ENCODE measurements around the gene PLD4.

The PLD4 gene

GRCh38 chr14:104953097-104953496, 28.4 kb downstream of the PLD4 start:
- no peak for DNase-seq (ENCODE audit: low read depth in 1 of 2, low spot score in 1 of 2)
- Histone ChIP-seq H3K4me3 (replicated peaks; ENCODE audit: insufficient read depth, low read length) (no peak overlapping the region), H3K27me3 (ENCODE audit: insufficient read depth, poor library complexity, severe bottlenecking) (peaks cover 2% of the 10 kb centered on the region), H3K27ac (replicated peaks) (no peak overlapping the region)
- no peak for TF ChIP-seq SPI1 (IDR thresholded peaks at IDR 0.05; ENCODE audit: borderline replicate concordance, low read depth)

GRCh38 chr14:104953896-104954656, 29.4 kb downstream of the PLD4 start:
- H3K27me3 ChIP-seq (ENCODE audit: insufficient read depth, poor library complexity, severe bottlenecking): peaks cover 2% of the 10 kb centered on the region
- H3K4me3 ChIP-seq (replicated peaks; ENCODE audit: insufficient read depth, low read length): no peak overlapping the region
- H3K27ac ChIP-seq (replicated peaks): no peak overlapping the region
- DNase-seq (ENCODE audit: low read depth in 1 of 2, low spot score in 1 of 2): no peak
- TF ChIP-seq, protein P1, sequence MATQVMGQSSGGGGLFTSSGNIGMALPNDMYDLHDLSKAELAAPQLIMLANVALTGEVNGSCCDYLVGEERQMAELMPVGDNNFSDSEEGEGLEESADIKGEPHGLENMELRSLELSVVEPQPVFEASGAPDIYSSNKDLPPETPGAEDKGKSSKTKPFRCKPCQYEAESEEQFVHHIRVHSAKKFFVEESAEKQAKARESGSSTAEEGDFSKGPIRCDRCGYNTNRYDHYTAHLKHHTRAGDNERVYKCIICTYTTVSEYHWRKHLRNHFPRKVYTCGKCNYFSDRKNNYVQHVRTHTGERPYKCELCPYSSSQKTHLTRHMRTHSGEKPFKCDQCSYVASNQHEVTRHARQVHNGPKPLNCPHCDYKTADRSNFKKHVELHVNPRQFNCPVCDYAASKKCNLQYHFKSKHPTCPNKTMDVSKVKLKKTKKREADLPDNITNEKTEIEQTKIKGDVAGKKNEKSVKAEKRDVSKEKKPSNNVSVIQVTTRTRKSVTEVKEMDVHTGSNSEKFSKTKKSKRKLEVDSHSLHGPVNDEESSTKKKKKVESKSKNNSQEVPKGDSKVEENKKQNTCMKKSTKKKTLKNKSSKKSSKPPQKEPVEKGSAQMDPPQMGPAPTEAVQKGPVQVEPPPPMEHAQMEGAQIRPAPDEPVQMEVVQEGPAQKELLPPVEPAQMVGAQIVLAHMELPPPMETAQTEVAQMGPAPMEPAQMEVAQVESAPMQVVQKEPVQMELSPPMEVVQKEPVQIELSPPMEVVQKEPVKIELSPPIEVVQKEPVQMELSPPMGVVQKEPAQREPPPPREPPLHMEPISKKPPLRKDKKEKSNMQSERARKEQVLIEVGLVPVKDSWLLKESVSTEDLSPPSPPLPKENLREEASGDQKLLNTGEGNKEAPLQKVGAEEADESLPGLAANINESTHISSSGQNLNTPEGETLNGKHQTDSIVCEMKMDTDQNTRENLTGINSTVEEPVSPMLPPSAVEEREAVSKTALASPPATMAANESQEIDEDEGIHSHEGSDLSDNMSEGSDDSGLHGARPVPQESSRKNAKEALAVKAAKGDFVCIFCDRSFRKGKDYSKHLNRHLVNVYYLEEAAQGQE (IDR thresholded peaks at IDR 0.05; ENCODE audit: insufficient replicate concordance, low read depth): no peak
- TF ChIP-seq SPI1 (IDR thresholded peaks at IDR 0.05; ENCODE audit: borderline replicate concordance, low read depth) (no peak), GABPA (IDR thresholded peaks at IDR 0.05; ENCODE audit: low read depth) (no peak)
- TF ChIP-seq, protein P2, sequence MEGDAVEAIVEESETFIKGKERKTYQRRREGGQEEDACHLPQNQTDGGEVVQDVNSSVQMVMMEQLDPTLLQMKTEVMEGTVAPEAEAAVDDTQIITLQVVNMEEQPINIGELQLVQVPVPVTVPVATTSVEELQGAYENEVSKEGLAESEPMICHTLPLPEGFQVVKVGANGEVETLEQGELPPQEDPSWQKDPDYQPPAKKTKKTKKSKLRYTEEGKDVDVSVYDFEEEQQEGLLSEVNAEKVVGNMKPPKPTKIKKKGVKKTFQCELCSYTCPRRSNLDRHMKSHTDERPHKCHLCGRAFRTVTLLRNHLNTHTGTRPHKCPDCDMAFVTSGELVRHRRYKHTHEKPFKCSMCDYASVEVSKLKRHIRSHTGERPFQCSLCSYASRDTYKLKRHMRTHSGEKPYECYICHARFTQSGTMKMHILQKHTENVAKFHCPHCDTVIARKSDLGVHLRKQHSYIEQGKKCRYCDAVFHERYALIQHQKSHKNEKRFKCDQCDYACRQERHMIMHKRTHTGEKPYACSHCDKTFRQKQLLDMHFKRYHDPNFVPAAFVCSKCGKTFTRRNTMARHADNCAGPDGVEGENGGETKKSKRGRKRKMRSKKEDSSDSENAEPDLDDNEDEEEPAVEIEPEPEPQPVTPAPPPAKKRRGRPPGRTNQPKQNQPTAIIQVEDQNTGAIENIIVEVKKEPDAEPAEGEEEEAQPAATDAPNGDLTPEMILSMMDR (IDR thresholded peaks at IDR 0.05; ENCODE audit: insufficient read depth, low read length): no peak

DNA sequence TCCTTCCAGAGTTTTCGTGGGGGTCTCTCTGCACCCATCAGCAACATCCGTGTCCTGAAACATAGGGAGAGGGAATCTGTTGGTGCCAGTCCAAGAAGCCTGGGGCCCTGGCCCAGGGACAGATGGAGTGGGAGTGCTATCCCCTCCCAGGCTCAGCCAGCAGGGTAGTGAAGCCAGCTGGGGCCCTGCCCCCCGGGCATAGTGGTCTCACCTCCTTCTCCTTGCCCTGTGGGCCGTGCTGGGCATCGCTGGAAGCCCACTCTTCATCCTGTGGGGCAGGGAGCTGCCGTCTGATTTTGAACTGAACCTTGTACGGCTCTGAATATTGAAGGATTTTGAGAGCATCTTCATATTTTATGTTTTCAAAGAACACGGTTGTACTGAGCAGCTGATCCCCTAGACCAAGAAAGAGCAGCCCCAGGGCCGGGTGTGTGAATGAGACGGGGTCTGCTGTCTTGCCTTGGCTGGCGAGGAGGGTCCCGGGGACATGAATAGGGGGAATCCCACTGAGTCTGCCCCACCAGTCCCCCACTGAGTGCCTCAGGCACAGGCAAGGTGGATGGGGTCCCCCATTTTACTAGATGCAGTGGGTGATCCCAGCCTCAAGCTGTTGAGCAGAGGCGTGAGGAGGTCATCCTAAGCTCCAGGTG, 30.2 kb downstream of the PLD4 start:
- no peak for TF ChIP-seq POLR2AphosphoS5 (IDR thresholded peaks at IDR 0.05; ENCODE audit: low read depth)
- TF ChIP-seq, protein P2 (IDR thresholded peaks at IDR 0.05; ENCODE audit: insufficient read depth, low read length): no peak
- TF ChIP-seq GABPA (IDR thresholded peaks at IDR 0.05; ENCODE audit: low read depth): no peak
- TF ChIP-seq, protein P1 (IDR thresholded peaks at IDR 0.05; ENCODE audit: insufficient replicate concordance, low read depth): no peak
- TF ChIP-seq SPI1 (IDR thresholded peaks at IDR 0.05; ENCODE audit: borderline replicate concordance, low read depth): no peak
- no peak overlapping the region for H3K4me3 ChIP-seq (replicated peaks; ENCODE audit: insufficient read depth, low read length)
- no peak for DNase-seq (ENCODE audit: low read depth in 1 of 2, low spot score in 1 of 2)
- peaks cover 2% of the 10 kb centered on the region for H3K27me3 ChIP-seq (ENCODE audit: insufficient read depth, poor library complexity, severe bottlenecking)
- no peak overlapping the region for H3K27ac ChIP-seq (replicated peaks)

DNA sequence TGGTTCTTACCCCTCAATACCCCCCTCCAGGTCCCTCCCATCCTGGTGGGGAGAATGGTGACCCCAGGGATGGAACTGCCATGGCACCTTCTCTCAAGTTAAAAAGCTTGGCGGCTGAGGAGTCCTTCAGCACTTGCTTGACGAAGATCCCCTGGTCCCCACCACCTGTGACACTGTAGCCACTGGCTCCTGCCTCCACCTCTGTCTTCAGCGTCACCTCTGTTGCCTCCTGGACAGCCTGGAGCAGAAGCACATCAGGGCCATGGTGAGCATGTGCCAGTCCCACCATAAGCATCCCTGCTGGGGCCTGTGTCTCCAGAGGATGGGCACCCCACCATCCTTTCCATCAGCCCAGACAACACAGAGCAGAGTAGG, 30.7 kb downstream of the PLD4 start:
- peaks cover 2% of the 10 kb centered on the region for H3K27me3 ChIP-seq (ENCODE audit: insufficient read depth, poor library complexity, severe bottlenecking)
- no peak overlapping the region for H3K27ac ChIP-seq (replicated peaks)
- TF ChIP-seq POLR2AphosphoS5 (IDR thresholded peaks at IDR 0.05; ENCODE audit: low read depth): no peak
- DNase-seq (ENCODE audit: low read depth in 1 of 2, low spot score in 1 of 2): no peak
- H3K4me3 ChIP-seq (replicated peaks; ENCODE audit: insufficient read depth, low read length): no peak overlapping the region
